GM13976 (cell line): ENCODE measurements around the gene ADPGK.

Experiments
- DNase-seq: peaks from one replicate; pipeline ENCODE4 v3.0.0; 2012; ENCODE audit warnings: low spot score
- CTCF ChIP-seq: IDR thresholded peaks from 2 replicates; pipeline ENCODE4 v1.5.1; 2012; ENCODE audit warnings: borderline replicate concordance, mild to moderate bottlenecking; ENCODE audit not compliant: insufficient read depth; ENCODE audit errors: extremely low read depth, missing control alignments, control extremely low read depth
- in situ Hi-C: fragments of 300-500 bp; cut with MboI; formaldehyde crosslinking; loops from one replicate; pipeline ENCODE4 v1.12.0; 2022; ENCODE audit warnings: low sequenced_read_pairs, mixed read lengths, inconsistent platforms; ENCODE audit not compliant: unreplicated experiment

Gene ADPGK

DNA sequence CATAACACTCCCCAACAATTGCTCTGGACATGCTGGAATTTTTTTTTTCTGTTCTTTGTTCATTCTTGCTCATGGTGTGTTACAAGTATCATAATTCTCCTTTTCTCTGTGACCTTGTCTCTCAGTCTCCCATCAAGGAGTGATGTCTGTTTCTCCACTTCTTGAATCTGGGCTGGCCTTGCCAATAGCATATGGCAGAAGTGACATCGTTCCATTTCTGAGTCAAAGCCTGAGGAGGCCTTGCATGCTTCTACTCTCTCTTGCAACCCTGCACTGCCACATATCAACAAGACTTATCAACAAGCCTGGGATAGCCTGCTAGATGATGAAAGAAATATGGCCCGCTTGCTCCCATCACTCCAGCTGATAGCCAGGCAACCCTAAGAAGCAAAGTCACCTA is 8.9 kb upstream of the ADPGK start:
- no peak for TF ChIP-seq CTCF
- in situ Hi-C loops, result loop anchor here (10.0 to 25.0 kb wide), 2 partner anchors 292 to 470 kb away; no protein-coding TSS in a partner anchor
- DNase-seq, result no peak

DNA sequence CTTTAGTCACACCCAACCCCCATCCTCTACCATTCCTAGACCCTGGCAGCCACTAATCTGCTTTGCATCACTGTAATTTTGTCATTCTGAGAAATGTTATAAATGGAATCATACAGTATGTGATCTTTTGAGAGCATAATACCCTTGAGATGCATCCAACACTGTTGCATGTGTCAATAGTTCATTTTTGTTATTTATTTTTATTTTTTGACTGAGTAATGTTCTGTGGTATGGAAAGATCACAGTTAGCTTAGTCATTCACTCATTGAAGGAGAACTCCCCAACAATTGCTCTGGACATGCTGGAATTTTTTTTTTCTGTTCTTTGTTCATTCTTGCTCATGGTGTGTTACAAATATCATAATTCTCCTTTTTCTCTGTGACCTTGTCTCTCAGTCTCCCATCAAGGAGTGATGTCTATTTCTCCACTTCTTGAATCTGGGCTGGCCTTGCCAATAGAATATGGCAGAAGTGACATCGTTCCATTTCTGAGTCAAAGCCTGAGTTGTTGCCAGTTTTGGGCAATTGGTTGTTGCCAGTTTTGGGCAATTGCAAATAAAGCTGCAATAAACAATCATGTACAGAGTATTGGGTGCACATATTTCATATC is 6.8 kb upstream of the ADPGK start:
- no peak for DNase-seq

GRCh38 chr15:72787526-72787925 is 4.0 kb upstream of the ADPGK start:
- in situ Hi-C loops, result loop anchor here (25.0 kb wide), 1 partner anchor 475 kb away; no protein-coding TSS in a partner anchor
- no peak for TF ChIP-seq CTCF
- DNase-seq, result no peak

More for the DNA sequence above, 6.8 kb upstream of the ADPGK start:
- TF ChIP-seq CTCF, result no peak
- in situ Hi-C loops, result loop anchor here (10.0 to 25.0 kb wide), 2 partner anchors 294 to 472 kb away; no protein-coding TSS in a partner anchor

- DNase-seq, result no peak
- in situ Hi-C loops, result loop anchor here (25.0 kb wide), 1 partner anchor 475 kb away; no protein-coding TSS in a partner anchor
- no peak for TF ChIP-seq CTCF
These were observed 3.3 kb upstream of the ADPGK start for GRCh38 chr15:72786676-72787345.

DNA sequence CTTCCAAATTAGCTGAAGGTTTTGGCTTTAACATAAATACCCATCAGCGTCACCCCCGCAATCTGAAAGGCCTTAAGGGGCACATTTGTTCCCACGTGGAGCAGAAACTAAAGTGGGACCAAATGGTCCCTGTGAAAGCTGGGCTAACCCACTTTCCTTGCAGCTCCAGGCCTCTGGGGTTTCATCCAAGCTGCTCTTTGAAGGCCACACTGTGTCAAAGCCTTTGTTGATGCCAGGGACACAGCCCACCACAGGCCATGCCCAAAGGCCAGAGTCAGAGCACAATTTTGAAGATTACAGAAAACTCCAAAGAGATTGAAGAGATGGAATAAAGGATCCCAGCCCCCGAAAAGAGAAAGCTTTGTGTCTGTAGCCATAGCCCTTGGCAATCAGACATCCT is 2.7 kb upstream of the ADPGK start:
- TF ChIP-seq CTCF, result no peak
- no peak for DNase-seq
- in situ Hi-C loops, result loop anchor here (25.0 kb wide), 1 partner anchor 476 kb away; no protein-coding TSS in a partner anchor

GRCh38 chr15:72785841-72786240 is 2.3 kb upstream of the ADPGK start:
- no peak for TF ChIP-seq CTCF
- in situ Hi-C loops, result loop anchor here (25.0 kb wide), 1 partner anchor 476 kb away; no protein-coding TSS in a partner anchor
- DNase-seq, result no peak
